Body of pancreas (tissue), 4 donors: ENCODE results near the gene SORCS2.

Experiments used
- CTCF ChIP-seq, 7 experiments: fragments of 450-650 bp in 4 of 7; fragments of 200-600 bp in 3 of 7; sonication (generic) in 3 of 7; IDR thresholded peaks; one replicate each; pipeline ENCODE4 v1.5.1; 2016 to 2019; ENCODE audit warnings: antibody characterized with exemption in 7 of 7
- POLR2A ChIP-seq, 3 donors: fragments of 450-650 bp; IDR thresholded peaks; one replicate each; pipeline ENCODE4 v1.6.1; 2016; ENCODE audit warnings: antibody characterized with exemption in 3 of 3, mild to moderate bottlenecking in 2 of 3

DNA sequence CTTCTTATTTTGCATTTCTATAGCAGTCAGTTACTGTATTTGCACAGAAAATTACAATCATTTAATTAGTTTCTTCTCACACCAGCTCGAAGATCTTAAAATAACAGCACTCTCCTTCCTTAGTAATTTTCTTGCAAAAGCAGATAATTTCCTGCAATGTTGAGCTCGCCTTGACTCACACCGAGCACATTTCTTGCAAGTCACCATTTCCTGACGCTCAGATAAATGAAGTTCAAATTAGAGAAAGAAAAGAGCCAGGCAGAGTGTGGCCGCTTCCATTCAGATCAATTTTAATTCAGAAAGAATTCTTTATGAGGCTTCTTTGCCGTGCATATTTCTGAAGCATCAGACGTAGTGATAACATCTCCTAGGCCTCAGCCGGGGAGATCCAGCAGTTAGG is 10.1 kb downstream of the SORCS2 start:
- TF ChIP-seq CTCF (IDR thresholded peaks at IDR 0.05) (no peak), POLR2A (IDR thresholded peaks at IDR 0.05) (no peak)
